NCI-H1436 (cell line): ENCODE data around the gene CACNA1D.
A peak's percentile ranks its signal among the peaks of the same experiment; 100 is the strongest.

Experiments
- DNase-seq: peaks from one replicate; lab custom pipeline; 2025; lab: John Stamatoyannopoulos, UW

Gene CACNA1D

DNA sequence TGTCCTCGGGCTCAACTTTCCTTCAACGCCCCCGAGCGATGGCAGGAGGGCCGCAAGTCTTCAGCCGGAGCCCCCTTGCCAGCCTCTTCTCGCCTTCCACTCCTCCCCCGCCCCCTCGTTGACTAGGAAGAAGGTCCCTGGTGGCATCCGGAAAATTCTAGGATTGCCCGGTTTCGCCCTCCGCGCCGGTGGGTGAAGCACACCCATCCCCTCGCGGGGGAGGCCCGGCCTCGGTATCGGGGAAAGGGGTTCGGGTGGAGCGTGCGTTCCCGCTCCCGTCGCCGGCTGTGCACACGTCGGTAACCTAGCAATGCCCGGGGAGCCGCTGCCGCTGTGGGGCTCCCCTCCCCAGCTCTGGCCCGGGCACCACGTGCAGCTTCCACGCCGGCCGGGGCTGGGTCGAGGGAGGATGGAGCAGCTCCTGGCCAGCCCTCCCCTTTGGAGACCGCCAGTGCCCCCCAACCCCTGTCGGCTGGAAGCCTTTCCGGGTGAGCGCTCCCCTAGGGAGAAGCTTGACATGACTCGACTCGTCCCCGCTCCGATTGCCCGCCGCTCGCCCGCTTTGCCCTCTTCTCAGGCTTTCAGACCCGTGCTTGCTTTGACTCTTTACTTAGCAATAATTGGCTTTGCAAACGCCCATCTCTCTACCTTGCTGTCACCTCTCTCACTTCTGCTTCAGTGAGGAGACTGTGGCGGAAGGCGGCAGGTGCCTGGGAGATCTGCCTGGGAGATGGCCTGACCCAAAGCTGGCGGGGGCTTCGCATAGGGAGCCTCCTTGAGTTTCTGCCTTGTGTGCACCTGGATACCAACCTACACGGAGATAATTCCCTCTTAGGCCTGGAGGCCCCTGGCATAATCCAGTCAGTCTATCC is 1.3 kb downstream of the CACNA1D start:
- DNase-seq = peak; percentile 12

DNA sequence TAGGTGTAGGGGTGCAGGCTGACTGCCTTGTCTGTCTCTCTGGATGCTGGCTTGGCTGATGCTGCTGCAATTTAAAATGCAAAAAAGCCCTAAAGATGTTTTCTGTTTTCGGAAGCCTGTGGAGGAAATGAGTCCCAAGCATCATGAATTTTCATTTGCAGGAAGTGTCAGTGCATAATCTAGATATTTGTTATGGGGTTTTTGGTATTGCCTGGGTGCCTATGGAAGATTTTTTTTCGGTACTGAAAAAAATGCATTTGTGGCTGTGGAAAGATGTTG is 1.9 kb downstream of the CACNA1D start:
- DNase-seq = no peak

DNA sequence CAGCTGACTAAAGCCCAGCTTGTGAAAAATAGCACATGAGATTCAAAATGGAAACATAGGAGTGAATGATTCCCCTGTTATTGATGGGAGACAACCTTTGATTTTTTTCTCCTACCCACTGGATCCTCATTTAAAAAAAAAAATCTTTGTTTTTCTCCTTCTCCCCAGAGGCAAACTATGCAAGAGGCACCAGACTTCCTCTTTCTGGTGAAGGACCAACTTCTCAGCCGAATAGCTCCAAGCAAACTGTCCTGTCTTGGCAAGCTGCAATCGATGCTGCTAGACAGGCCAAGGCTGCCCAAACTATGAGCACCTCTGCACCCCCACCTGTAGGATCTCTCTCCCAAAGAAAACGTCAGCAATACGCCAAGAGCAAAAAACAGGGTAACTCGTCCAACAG is 2.6 kb downstream of the CACNA1D start:
- DNase-seq = no peak

DNA sequence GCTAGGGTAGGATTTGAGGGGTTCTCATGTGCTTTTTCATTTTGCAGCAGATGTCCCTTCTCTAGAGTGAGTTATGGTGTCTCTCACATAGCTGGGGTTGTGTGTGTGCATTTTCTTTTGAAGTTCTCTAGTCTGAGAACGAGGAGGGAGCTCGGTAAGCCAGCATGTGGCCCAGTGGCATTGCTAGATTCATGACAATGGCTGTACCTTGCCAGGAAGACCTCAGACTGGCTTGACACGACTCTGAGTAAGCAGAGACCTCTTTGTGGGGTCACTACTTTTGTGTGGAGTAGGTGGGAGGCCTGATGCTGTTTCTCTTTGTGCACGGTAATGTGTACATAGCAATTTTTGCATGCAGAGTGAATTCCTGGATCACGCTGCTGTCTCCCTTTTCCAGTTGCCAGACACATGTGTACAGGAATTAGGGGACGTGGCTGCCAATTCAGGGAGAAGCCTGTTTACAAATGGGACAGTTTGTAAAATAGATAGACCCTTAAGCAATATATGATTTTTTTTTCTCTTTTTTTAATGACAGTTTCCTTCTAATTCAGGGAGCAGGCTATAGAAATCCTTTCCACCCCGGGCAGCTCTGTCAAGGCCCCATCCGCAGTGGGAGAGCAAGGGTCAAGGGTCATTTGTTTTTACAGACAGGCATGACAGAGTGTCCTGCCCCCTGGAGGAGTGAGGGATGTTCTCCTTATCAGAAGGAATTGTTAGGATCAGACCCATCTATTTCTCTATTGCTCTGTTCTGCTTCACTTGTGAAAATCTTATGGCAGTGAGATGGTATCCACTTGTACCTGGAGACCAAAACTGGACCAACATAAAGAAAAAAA is 4.6 kb downstream of the CACNA1D start:
- DNase-seq = no peak

DNA sequence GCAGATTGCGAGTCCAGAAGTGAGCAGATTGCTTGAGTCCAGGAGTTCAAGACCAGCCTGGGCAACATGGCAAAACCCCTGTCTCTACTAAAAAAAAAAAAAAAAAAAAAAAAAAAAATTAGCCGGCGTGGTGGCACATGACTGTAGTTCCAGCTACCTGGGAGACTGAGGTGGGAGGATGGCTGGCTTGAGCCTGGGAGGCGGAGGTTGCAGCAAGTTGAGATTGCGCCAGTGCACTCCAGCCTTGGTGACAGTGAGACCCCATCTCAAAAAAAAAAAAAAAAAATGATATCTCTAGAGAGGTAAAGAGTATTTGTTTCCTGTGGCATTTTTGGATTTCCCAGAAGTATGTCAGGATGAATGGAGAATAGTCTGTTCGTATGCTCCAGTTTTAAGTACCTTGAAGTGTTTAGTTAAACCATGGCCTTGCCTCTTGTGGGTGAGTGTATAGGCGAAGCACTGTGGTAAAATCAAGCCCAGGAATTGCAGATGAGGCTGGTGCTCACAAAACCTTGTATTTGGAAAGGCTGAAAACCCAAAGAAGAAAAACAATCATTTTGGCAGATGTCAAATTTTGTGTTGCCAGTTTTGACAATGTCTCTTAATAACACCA is 5.9 kb downstream of the CACNA1D start:
- DNase-seq = no peak

DNA sequence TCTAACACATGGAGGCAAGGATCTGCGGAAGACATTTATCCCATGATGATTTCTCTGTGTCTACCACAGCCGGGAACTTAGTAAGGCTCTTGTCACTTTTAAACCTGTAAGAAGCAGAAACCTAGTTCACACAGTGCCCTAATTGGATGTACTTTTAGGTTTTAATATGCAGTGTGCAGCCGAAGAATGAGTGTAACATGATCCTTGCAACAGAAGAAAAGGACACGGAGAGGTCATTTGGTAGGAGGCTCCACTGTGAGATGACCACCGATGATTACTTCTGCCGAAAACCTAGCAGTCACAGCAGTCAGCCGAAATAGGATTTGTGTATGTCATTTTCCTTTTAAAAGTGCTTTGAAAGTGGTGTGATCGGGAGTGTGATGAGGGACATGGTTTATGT is 6.8 kb downstream of the CACNA1D start:
- no peak for DNase-seq

DNA sequence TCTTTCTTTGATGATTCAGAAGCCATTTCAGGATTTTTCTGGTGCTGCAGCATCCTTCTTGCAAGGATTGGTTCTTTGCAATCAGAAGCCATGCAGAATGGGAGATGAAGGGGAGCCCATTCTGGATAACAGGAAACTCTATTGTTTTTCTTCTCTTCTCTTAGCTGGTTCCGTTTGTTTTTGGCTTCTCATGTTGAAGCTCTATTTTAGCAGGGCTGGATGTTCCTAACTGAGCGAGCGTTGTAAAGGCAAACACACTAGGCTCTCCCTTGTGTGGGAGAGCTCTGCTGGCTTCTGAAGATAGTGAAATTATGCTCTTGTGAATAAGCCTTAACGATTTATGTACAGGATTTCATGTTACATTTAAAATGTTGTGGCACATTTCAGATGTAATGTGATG is 8.3 kb downstream of the CACNA1D start:
- no peak for DNase-seq

DNA sequence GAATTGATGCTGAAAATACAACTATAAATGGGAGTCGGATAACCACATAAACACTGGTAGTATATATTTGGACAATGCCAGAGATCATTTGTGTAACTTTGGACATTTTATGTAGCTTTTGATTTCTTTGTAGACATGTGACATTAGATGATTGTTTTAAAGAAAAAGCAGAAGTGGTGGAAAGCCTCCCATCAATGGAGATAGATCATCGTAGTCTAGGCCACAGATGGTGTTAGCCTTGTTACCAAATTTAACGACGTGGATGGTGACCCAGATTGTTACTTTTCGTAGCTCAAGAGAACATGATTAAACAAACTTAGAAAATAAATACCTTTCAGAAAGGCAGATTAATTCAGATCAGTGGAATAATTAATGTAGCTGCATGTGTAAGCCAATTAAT is 8.8 kb downstream of the CACNA1D start:
- no peak for DNase-seq

DNA sequence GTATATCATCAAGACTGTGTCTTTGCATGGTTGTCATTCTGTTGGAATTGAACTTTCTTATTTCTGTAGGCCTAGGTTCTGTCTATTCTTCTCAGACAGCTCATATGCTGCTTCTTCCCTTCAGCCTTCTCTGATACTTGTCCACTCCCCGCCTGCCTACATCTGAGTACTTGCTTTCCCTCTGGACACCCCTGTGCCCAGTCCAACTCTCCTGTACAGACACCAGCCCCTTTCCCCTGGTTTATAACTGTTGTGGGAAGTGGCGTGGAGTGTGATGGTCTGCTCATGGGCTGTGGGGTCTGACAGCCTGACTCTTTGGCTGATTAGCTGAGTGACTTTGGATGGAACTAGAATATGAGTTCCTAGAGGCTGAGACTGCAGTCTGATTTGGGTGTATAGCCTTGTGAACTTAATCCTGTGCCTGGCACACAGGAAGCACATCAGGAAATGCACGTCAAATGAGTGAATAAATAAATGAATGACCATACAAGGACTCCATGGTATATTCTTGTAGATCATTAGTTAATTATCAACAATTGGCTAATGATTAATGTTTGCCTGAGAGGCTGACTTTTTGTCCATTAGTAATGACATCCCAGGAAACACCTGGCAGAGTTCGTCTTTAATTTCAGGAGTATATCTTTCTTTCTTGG is 11.8 kb downstream of the CACNA1D start:
- DNase-seq = no peak

DNA sequence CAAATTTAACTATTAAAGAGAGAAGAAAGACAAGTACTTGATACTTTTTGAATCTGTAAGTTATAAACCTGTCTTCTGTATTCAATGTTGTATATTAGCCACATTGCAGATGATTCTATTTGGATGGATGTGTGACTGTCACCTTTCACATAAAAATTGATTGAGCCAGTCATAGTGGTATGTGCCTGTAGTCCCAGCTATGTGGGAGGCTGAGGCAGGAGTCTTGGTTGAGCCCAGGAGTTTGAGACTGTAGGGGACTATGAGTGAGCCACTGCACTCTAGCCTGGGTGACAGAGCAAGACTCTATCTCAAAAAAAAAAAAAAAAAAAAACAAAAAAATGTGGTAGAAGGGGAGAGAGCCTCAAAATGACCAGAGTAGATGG is 12.3 kb downstream of the CACNA1D start:
- no peak for DNase-seq

DNA sequence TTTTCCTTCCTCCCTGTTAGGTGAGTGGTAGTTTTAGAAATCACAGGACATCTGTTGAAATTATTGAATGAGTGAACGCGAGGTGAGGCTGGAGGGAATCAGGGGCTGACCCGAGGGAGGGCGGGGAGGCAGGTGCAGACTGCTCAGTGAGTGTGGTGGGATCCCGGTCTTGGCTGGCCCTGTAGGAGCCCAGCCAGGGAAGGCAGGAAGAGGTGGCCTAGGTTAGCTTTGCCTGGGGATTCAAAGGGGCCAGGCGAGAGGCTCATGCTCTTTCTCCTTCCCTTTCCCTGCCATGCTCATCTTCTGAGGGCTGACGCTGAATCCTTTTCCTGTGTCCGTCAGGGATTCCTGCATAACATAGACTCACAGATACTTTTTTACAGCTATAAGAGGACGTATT is 15.1 kb downstream of the CACNA1D start:
- DNase-seq = no peak

DNA sequence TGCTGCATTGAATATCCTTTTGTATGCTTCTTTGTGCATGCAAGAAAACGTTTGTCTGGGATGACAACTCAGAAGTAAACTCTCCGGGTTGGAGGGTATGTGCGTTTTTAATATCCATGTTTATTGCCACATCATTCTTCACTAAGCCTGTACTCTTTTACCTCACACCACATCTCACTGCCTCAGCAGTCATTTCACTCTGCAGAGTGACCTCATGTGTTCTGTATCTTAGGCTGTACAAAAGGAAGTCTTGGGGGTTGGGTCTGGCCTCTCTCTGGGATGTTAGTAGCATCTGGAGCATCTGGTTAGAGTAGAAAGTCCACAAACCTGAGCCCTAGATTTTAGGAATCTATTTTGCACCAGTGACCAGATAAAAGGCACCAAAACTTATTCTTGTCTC is 16.1 kb downstream of the CACNA1D start:
- no peak for DNase-seq

DNA sequence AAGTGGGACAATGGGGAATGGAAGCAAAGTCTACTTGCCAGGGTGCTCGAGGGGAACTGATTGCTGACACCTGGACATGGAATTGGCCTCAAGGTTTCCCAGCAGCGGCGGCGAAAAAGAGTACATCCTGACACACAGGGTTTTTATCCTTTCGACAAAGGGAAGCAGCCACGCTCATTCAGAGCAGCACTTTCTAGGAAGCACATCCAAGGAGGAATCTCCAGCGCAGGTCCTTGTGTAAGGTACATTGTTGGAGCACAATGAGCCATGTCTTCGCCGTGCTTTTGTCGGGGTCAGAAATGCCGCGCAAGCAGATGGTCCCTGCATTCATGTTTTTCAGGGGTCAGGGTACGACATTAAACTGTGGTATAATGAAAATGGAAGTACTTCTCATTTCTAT is 16.8 kb downstream of the CACNA1D start:
- no peak for DNase-seq

DNA sequence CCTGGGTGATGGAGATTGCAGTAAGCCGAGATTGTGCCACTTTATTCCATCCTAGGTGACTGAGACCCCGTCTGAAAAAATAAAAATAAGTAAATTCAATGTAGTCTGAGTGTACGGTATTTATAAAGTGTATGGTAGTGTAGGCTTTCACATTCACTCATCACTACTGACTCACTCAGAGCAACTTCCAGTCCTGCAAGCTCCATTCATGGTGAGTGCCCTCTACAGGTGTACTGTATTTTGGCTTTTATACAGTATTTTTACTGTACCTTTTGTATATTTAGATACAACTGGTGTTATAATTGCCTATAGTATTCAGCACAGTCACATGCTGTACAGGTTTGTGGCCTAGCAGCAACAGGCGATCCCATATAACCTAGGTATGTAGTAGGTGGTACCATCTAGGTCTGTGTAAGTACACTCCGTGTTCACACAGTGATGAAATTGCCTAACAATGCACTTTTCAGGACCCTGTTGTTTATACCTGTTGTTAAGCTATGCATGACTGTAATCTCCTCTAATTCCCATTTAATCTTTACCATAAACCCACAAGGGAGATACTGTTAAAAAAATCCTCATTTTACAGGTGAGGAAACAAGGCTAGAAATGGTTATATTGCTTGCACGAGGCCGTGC is 19.3 kb downstream of the CACNA1D start:
- DNase-seq = no peak

DNA sequence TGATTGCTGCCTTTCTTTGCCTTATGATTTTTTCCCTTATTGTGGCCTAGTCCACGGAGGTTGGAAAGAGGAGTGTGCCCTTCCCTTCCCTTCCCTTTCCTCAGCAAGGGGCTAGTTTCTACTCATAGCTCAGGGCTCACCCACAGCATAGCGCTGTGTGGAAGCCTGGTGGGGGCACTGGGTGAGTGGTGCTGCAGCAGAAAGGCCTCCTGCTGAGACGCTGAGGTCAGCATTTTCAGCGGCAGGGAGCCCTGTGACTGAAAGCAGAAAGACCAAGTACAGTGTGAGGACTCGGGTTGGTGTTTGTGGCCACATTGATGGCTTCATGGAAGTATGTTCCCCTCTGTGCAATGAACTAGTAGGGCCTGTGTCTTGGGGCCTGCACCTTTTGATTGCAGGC is 21.9 kb downstream of the CACNA1D start:
- no peak for DNase-seq

DNA sequence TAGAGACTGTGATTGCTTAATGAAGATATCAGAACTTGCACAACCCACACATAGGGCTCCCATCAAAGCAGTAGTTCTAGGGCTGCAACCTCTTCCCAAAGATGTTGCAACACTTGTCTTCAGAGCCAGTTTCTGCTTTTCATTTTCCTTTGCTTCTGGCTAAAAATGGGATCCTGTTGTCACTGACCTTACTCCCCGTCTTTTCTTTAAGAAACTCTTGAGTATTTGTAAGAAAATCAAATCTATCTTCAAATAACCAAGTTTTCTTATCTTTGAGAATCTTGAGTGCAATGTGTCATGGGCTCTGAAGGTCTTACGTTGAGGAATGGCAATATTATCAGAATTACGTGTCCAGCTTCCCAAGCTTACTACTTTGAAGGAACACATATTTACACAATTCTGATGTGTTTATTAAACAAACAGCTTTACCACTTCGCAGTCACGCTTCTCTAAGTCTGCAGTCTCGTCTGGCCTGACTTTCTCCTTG is 24.1 kb downstream of the CACNA1D start:
- no peak for DNase-seq

DNA sequence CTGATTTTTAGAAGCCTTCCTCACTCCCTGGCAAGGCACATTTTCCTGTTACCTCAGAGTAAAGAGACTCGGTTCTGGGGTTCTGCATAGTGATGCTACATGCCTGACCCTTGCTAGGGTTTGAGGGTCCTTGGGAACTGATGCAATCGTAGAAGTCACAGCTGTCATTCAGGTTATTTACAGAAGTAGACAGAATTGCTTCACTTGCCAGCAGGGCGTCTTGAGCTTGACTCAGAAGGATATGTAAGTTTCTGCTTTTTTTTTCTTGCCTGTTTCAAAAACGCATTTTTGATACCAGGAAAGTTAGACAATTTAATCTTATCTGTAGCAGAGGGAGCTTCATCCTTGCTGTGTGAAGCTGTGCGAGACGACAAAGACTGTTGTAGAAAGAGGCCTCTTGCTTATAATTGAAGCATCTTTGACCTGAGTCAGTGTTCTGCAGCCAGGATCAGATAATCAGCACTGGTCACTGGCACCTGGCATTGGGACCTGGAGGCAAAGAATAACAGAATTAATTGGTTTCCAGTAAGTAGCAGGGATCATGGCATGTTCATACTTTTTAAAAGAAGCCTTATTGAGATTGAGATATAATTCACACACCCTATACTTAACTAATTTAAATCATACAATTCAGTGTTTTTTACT is 24.8 kb downstream of the CACNA1D start:
- no peak for DNase-seq

DNA sequence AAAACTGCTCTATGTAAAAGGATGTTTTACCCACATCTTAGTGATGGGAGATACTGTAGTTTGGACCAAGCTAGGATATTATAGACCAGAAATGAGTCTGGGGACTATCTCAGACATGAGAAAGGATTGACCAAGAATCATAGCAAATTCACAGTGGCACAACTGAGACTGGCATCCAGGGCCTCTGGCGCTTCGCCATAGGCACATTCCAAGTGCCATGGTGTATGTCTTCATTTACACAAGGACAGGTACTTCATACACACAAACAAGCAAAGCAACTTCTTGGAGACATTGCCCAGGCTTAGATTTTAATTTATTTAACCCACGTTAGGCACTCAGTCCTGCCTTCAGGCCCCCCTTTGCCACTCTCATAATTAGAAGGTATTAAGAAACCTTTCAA is 28.9 kb downstream of the CACNA1D start:
- DNase-seq = no peak

DNA sequence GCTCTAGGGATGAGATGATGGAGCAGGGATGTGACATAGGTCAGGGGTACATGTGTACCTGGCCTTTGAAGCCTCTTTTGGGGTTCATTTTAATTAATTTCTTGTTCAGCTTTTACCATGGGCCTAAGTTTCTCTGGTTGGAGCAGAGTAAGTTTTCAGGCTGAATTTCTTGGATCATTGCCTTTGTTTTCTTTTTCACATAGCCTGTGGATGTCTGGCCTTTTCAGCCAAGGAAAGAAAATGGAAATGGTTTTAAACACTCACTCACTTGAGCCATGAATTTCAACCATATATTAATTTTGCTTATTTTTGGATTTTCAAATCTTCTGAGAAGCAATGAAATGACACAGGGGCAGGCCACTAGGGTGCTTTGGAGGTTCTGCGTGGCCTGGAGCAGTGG is 30.2 kb downstream of the CACNA1D start:
- no peak for DNase-seq

DNA sequence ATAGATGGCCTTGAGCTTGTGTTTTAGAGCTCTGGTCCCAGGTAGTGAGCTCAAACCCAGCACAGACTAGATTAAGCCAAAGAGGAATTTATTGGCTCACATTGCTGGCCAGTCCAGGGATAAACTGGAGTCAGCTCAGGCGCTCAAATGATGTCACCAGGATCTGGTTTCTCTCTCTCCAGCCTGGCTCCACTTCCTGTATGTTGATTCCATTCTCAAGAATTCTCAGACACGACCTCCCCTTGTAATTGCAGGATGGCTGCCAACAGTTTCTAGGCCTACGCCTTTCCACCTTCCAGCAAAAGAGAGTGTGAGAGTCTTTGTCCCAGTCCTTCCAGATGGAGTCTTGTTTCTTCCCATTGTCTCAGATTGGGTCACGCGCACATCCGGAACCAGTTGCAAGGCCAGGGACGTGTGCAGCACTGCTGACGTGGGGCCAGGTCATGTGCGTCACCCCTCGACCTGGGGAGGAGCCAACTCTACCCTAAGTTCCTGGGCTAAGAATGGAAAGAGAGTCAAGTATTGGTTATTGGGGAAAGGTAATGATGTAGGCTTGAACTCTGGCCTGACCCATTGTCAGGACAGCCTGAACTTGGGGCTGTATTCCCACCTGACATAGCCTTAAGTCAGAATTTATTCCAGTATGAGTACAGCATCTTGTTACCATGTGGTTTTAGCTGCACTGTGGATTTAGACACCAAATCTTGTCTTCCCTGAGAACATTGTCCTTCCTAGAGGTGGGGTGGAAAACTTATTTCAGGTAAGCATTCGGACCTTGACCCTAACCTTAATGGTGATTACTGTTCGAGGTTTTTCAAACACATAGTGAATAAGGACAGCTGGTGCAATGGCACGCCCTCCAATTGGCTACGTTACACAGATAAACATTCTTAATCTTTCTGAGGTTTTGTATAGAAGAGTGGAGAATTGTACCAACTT is 31.6 kb downstream of the CACNA1D start:
- DNase-seq = no peak

DNA sequence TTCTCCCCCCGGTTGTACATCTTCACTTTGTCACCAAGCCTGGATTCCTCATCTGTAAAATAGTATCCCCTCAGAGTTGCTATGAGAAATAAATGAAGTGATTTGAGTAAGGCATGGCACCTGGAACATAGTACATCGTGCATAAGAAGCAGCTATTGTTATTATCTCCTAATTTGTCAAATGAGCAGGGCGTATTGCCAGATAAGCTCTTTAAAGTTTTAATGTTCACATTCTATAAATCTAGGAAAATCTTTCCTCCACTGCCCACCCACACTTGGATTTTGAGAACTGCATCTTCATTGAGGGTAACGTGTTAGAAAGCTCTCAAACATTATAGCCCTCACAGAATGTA is 32.3 kb downstream of the CACNA1D start:
- DNase-seq = no peak
